GM23248 (cell line): ENCODE results near the gene TOE1. TPM values are rescaled to one million over a fixed set of nuclear protein-coding genes. Genes with fewer than 3 reads are reported as not detected.
A peak's percentile ranks its signal among the peaks of the same experiment; 100 is the strongest.

ENCODE experiments used
- DNase-seq: peaks from one replicate; pipeline ENCODE4 v3.0.0-alpha.2; 2015
- H2AFZ ChIP-seq: fragments of 200-600 bp; sonication (generic); 2 replicates; pipeline ENCODE4 v1.6.1; 2016; ENCODE audit warnings: antibody characterized with exemption
- H3F3A ChIP-seq: fragments of 200-600 bp; sonication (generic); 2 replicates; pipeline ENCODE4 v1.6.1; 2016; ENCODE audit warnings: mild to moderate bottlenecking, antibody characterized with exemption, mixed run types; ENCODE audit not compliant: insufficient read depth
- H3K27ac ChIP-seq: fragments of 200-600 bp; sonication (generic); 2 replicates; pipeline ENCODE4 v1.5.1; 2016; ENCODE audit warnings: mild to moderate bottlenecking
- H3K27me3 ChIP-seq: fragments of 200-600 bp; sonication (generic); replicated peaks from 2 replicates; pipeline ENCODE4 v1.6.1; 2016; ENCODE audit warnings: mild to moderate bottlenecking; ENCODE audit not compliant: insufficient read depth
- H3K36me3 ChIP-seq: fragments of 200-600 bp; sonication (generic); 2 replicates; pipeline ENCODE4 v1.6.1; 2016; ENCODE audit warnings: low read depth, mild to moderate bottlenecking
- H3K4me1 ChIP-seq: fragments of 200-600 bp; sonication (generic); 2 replicates; pipeline ENCODE4 v1.6.1; 2016; ENCODE audit warnings: mild to moderate bottlenecking; ENCODE audit not compliant: insufficient read depth
- H3K4me2 ChIP-seq: fragments of 200-600 bp; sonication (generic); one replicate; pipeline ENCODE4 v1.6.1; 2016; ENCODE audit warnings: mild to moderate bottlenecking; ENCODE audit not compliant: unreplicated experiment
- H3K4me3 ChIP-seq: fragments of 200-600 bp; sonication (generic); 2 replicates; pipeline ENCODE4 v1.5.1; 2016; ENCODE audit warnings: mild to moderate bottlenecking
- H3K79me2 ChIP-seq: fragments of 200-600 bp; sonication (generic); 2 replicates; pipeline ENCODE4 v1.6.1; 2016; ENCODE audit warnings: mild to moderate bottlenecking; ENCODE audit not compliant: insufficient read depth
- H3K9ac ChIP-seq: fragments of 200-600 bp; sonication (generic); 2 replicates; pipeline ENCODE4 v1.6.1; 2016; ENCODE audit warnings: mild to moderate bottlenecking
- H3K9me2 ChIP-seq: fragments of 200-600 bp; sonication (generic); 2 replicates; pipeline ENCODE4 v1.6.1; 2016; ENCODE audit warnings: mixed run types, mild to moderate bottlenecking, moderate library complexity; ENCODE audit not compliant: insufficient read depth
- H3K9me3 ChIP-seq: fragments of 200-600 bp; sonication (generic); one replicate; pipeline ENCODE4 v1.6.1; 2017; ENCODE audit warnings: low read depth
- H4K20me1 ChIP-seq: fragments of 200-600 bp; sonication (generic); 2 replicates; pipeline ENCODE4 v1.6.0; 2016; ENCODE audit not compliant: insufficient read depth
- EZH2 ChIP-seq: fragments of 200-600 bp; sonication (generic); IDR thresholded peaks from 2 replicates; pipeline ENCODE4 v1.6.1; 2018; ENCODE audit warnings: antibody characterized with exemption, mild to moderate bottlenecking; ENCODE audit not compliant: insufficient read depth, poor library complexity, severe bottlenecking
- EZH2phosphoT487 ChIP-seq: fragments of 200-600 bp; sonication (generic); IDR thresholded peaks from 2 replicates; pipeline ENCODE4 v1.6.1; 2018; ENCODE audit warnings: antibody characterized with exemption, moderate library complexity, mild to moderate bottlenecking, low read depth; ENCODE audit not compliant: insufficient read depth
- WGBS, 2 experiments: methylation state at CpG; one replicate each; pipeline ENCODE4 v1.1.6; 2015 to 2017; ENCODE audit warnings: low lambda C conversion rate in 2 of 2, low coverage in 1 of 2; ENCODE audit errors: missing lambda C conversion rate in 2 of 2; 5-methylcytosine and 5-hydroxymethylcytosine counted together
- in situ Hi-C: fragments of 300-500 bp; cut with MboI; formaldehyde crosslinking; loops from 2 replicates; pipeline ENCODE4 v1.15.0; 2020
- polyA plus RNA-seq: library from polyadenylated mRNA; unstranded; fragments of >200 nt; fragmentation: Nextera tagmentation; extraction: Ambion mirVana; gene quantifications from 2 replicates; pipeline ENCODE4 v1.2.1, GENCODE V29; 2016
- total RNA-seq: library from RNA; depleted of rRNA; stranded (reverse); fragments of >200 nt; shearing (Covaris generic); gene quantifications from 2 replicates; pipeline ENCODE4 v1.2.3, GENCODE V29; 2014

The TOE1 gene
- total and polyA plus RNA-seq, 2 experiments from 2014 or later = 8.4 to 15.3 TPM

DNA sequence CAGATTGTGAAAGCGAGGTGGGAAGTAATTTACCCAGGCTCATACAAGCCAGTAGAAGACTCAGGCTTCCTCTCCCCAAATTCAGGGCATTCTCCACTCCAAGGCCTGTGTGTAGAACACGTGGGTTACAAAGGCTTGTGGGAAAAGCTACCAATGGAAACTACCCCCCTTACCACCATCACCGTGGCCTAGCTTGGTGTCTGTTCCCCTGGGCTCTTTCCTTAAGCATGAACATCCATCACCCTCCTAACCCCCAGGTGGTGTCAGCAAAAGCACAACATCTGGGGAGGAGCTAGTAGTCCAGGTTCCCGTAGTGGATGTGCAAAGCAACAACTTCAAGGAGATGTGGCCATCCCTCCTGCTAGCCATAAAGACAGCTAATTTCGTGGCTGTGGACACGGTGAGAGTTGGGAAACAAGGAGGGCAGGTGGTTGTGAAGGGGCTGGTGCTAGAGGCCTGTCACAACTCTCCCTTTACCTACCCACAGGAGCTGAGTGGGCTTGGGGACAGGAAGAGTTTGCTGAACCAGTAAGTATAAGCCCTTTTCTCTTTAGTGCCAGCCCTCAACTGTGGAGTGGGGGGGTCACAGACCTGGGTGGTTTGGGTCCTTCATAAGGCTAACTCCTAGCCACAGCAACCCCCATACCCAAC lies 971 bp downstream of the TOE1 start:
- Histone ChIP-seq H2AFZ (peak overlapping the region; percentile 80), H3K4me3 (peak overlapping the region; percentile 81), H3K9ac (peak overlapping the region; percentile 89), H3K27ac (peak overlapping the region; percentile 91), H3K36me3 (peaks cover 20% of the 10 kb centered on the region; the same call in 1 of the 2 replicates), H3K4me1 (peaks cover 16% of the 10 kb centered on the region), H3K27me3 (no peaks in the 10 kb centered on the region), H3K9me3 (no peaks in the 10 kb centered on the region), H4K20me1 (no peaks in the 10 kb centered on the region), H3K4me2 (peak overlapping the region; percentile 80), H3F3A (peaks cover 18% of the 10 kb centered on the region), H3K9me2 (no peaks in the 10 kb centered on the region), H3K79me2 (peaks cover 53% of the 10 kb centered on the region)
- in situ Hi-C loops = no loop called here
- peak; percentile 45 for DNase-seq
- 25 to 31% methylated on average over 6 of the region's 6 CpGs for WGBS, 2 experiments
- TF ChIP-seq EZH2 = no peak
- TF ChIP-seq EZH2phosphoT487 = no peak

DNA sequence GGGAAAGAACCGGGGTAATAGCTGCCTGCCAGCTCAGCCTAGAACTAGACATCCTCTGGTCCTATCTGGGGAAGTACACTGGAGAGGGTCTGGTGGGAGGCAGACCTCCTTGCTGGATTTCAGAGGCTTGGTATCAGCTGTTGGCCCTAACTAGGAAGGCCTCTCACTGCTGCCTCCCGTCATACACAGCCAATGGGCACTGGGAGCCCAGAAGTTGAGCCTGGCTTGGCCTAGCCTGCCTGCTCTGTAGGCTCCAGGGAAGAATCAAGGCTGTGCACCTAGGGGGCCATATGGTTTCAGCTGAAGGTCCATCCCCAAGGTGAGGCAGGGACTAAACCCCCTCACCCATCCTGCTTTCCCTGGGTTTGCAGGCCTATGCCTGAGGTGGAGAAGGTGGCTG lies 4.5 kb downstream of the TOE1 start:
- 95% methylated on average over 2 of the region's 2 CpGs for WGBS, 2 experiments
- no peak overlapping the region for H2AFZ ChIP-seq
- H3K4me1 ChIP-seq = peaks cover 27% of the 10 kb centered on the region
- H3F3A ChIP-seq = peaks cover 23% of the 10 kb centered on the region
- no peak overlapping the region for H3K4me2 ChIP-seq
- H3K79me2 ChIP-seq = peaks cover 24% of the 10 kb centered on the region
- peaks cover 20% of the 10 kb centered on the region; the same call in 1 of the 2 replicates for H3K36me3 ChIP-seq
- H4K20me1 ChIP-seq = no peaks in the 10 kb centered on the region
- in situ Hi-C loops = no loop called here
- no peak overlapping the region for H3K9ac ChIP-seq
- no peaks in the 10 kb centered on the region for H3K9me2 ChIP-seq
- DNase-seq = no peak
- no peak overlapping the region for H3K4me3 ChIP-seq
- no peaks in the 10 kb centered on the region for H3K27me3 ChIP-seq
- TF ChIP-seq EZH2 (no peak), EZH2phosphoT487 (no peak)
- no peaks in the 10 kb centered on the region for H3K9me3 ChIP-seq
- H3K27ac ChIP-seq = no peak overlapping the region

DNA sequence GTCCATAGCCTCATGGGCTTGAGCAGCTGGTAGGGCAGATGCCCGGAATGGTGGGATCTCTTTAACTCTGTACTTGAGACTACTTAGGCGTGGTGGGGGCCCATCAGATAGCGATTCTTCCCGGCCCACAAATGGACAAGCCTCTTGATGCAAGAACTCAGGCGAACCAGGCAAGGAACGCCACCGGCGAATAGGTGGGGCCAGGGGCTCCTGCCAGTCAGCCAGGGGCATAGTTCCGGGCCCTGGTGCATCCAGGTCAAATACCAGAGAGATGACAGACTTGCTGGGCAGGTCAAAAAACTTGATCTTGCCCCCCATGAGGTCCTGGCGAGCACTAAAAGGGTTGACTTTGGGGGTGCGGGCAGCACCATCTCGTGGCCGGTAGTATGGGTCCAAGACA lies 5.0 kb downstream of the TOE1 start:
- Histone ChIP-seq H3K27me3 (no peaks in the 10 kb centered on the region), H3K4me3 (no peak overlapping the region), H3K9ac (no peak overlapping the region), H3K4me1 (peaks cover 27% of the 10 kb centered on the region), H3K79me2 (peaks cover 24% of the 10 kb centered on the region), H3K9me3 (no peaks in the 10 kb centered on the region), H2AFZ (no peak overlapping the region), H3K4me2 (no peak overlapping the region), H3K36me3 (peaks cover 20% of the 10 kb centered on the region; the same call in 1 of the 2 replicates), H4K20me1 (no peaks in the 10 kb centered on the region), H3K27ac (no peak overlapping the region), H3F3A (peaks cover 23% of the 10 kb centered on the region), H3K9me2 (no peaks in the 10 kb centered on the region)
- in situ Hi-C loops = loop anchor here (5.0 kb wide), 1 partner anchor 147 kb away; the partner anchor contains the start of gene TESK2
- TF ChIP-seq EZH2 (no peak), EZH2phosphoT487 (no peak)
- WGBS, 2 experiments = 89 to 91% methylated on average over 13 of the region's 13 CpGs
- DNase-seq = no peak

DNA sequence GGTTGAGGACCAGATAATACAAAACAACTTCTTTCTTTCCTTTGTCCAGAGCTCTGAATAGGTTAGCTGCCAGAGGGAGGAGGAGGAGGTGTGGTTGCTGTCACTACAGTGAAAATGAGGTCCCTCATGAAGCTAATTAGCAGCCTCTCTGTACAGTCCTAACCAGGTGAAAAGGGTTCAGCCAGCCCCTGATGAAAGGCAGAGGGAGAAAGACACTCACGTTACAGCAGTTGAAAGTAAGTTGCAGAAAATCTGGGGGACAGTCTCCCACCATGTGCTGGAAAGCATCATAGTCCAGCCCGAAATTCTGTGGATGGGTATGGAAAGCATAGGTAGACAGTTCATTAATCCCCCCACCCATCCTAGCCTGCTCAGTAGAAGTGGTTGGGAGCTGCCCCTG lies 6.5 kb downstream of the TOE1 start:
- Histone ChIP-seq H3K9me2 (no peaks in the 10 kb centered on the region), H3K9ac (no peak overlapping the region), H3K36me3 (peaks cover 20% of the 10 kb centered on the region; the same call in 1 of the 2 replicates), H3K27me3 (no peaks in the 10 kb centered on the region), H3K4me1 (peaks cover 19% of the 10 kb centered on the region), H3K9me3 (no peaks in the 10 kb centered on the region), H3K27ac (no peak overlapping the region), H3F3A (peaks cover 14% of the 10 kb centered on the region), H3K79me2 (peaks cover 13% of the 10 kb centered on the region), H4K20me1 (no peaks in the 10 kb centered on the region), H3K4me3 (no peak overlapping the region), H2AFZ (no peak overlapping the region), H3K4me2 (no peak overlapping the region)
- DNase-seq = no peak
- 60 to 75% methylated on average over 2 of the region's 2 CpGs for WGBS, 2 experiments
- in situ Hi-C loops = loop anchor here (5.0 kb wide), 1 partner anchor 146 kb away; the partner anchor contains the start of gene TESK2
- TF ChIP-seq EZH2 = no peak
- TF ChIP-seq EZH2phosphoT487 = no peak
